H1 (cell line): ENCODE data around the gene GYS2. TPM values are rescaled to one million over a fixed set of nuclear protein-coding genes. Genes with fewer than 3 reads are reported as not detected.

Experiments used
- CTCF ChIA-PET: fragments of 300-600 bp; sonication (Branson Sonifier 250); formaldehyde crosslinking; loops from one replicate; lab custom pipeline; 2021; ENCODE audit not compliant: partially characterized antibody; lab: Charles Lee
- POLR2A ChIA-PET: fragments of 300-600 bp; sonication (Branson Sonifier 250); formaldehyde crosslinking; loops from one replicate; lab custom pipeline; 2021; ENCODE audit warnings: inconsistent platforms; ENCODE audit not compliant: partially characterized antibody; lab: Charles Lee
- DNase-seq, 2 experiments: peaks; one replicate each; pipeline versions ENCODE4 v3.0.0 to v3.0.0-alpha.2; 2010 to 2022; ENCODE audit warnings: low spot score in 2 of 2, low read depth in 1 of 2, mixed read lengths in 1 of 2
- FAIRE-seq: peaks from 2 replicates; lab custom pipeline; 2011; peaks lifted over from hg19 to GRCh38; lab: Jason Lieb, UNC
- H2AFZ ChIP-seq: 2 replicates; pipeline ENCODE4 v1.8.1; 2012; ENCODE audit warnings: low read length, inconsistent platforms
- H2AK5ac ChIP-seq: 2 replicates; pipeline ENCODE4 v1.6.1; 2013; ENCODE audit warnings: low read depth, low read length
- H2BK120ac ChIP-seq: replicated peaks from 2 replicates; pipeline ENCODE3; 2013; ENCODE audit warnings: low read depth, low read length, inconsistent platforms
- H2BK12ac ChIP-seq: 2 replicates; pipeline ENCODE4 v1.6.1; 2013; ENCODE audit warnings: low read depth, low read length
- H2BK15ac ChIP-seq: 2 replicates; pipeline ENCODE4 v1.6.1; 2013; ENCODE audit warnings: low read length
- H2BK20ac ChIP-seq: 2 replicates; pipeline ENCODE4 v1.6.1; 2013; ENCODE audit warnings: low read length
- H2BK5ac ChIP-seq: 2 replicates; pipeline ENCODE4 v1.6.1; 2013; ENCODE audit warnings: low read depth, low read length
- H3K14ac ChIP-seq: 2 replicates; pipeline ENCODE4 v1.6.1; 2013; ENCODE audit warnings: inconsistent platforms; ENCODE audit not compliant: insufficient read length
- H3K18ac ChIP-seq: 2 replicates; pipeline ENCODE4 v1.6.1; 2013; ENCODE audit warnings: low read length; ENCODE audit errors: extremely low read depth
- H3K23ac ChIP-seq: 2 replicates; pipeline ENCODE4 v1.6.1; 2013; ENCODE audit warnings: inconsistent platforms; ENCODE audit not compliant: insufficient read length
- H3K23me2 ChIP-seq: 2 replicates; pipeline ENCODE4 v1.6.1; 2013; ENCODE audit warnings: low read depth, low read length
- H3K27ac ChIP-seq: 2 replicates; pipeline ENCODE4 v1.6.1; 2011; ENCODE audit warnings: low read depth, low read length, inconsistent platforms
- H3K27me3 ChIP-seq, 4 experiments: replicated peaks in 1 of 4; 1 replicate in 1 of 4; 2 replicates in 3 of 4; pipeline versions ENCODE4 v1.6.1 to v1.8.1; 2011 to 2013; ENCODE audit warnings: low read length in 3 of 4, mild to moderate bottlenecking in 3 of 4, inconsistent platforms in 2 of 4, mixed read lengths in 2 of 4, moderate library complexity in 1 of 4; ENCODE audit not compliant: control insufficient read depth in 3 of 4, insufficient read depth in 3 of 4; ENCODE audit errors: extremely low read depth in 1 of 4
- H3K36me3 ChIP-seq, 4 experiments: 2 replicates each; pipeline versions ENCODE4 v1.6.1 to v1.8.1; 2011 to 2013; ENCODE audit warnings: mild to moderate bottlenecking in 4 of 4, low read length in 3 of 4, moderate library complexity in 2 of 4, control low read depth in 1 of 4, inconsistent platforms in 1 of 4; ENCODE audit not compliant: insufficient read depth in 4 of 4, control insufficient read depth in 2 of 4
- H3K4ac ChIP-seq: replicated peaks from 2 replicates; pipeline ENCODE3; 2013; ENCODE audit warnings: low read length, low read depth, mixed read lengths, inconsistent platforms; ENCODE audit not compliant: insufficient read length
- H3K4me1 ChIP-seq, 4 experiments: replicated peaks in 1 of 4; 1 replicate in 1 of 4; 2 replicates in 3 of 4; pipeline versions ENCODE4 v1.6.1 to v1.8.1; 2011 to 2013; ENCODE audit warnings: low read length in 3 of 4, inconsistent platforms in 2 of 4, mixed read lengths in 1 of 4; ENCODE audit not compliant: insufficient read depth in 4 of 4, control insufficient read depth in 3 of 4
- H3K4me2 ChIP-seq, 2 experiments: 2 replicates each; pipeline versions ENCODE4 v1.6.1 to v1.8.1; 2011 to 2013; ENCODE audit warnings: low read depth in 2 of 2, low read length in 2 of 2, control low read depth in 1 of 2, inconsistent platforms in 1 of 2, mild to moderate bottlenecking in 1 of 2; ENCODE audit not compliant: insufficient read depth in 1 of 2
- H3K4me3 ChIP-seq, 4 experiments: fragments of 200-600, 300-600 bp in 1 of 4; sonication (generic), shearing (Covaris generic), sonication (Bioruptor Twin) in 1 of 4; 2 replicates each; pipeline versions ENCODE4 v1.5.1 to v1.8.1; 2011 to 2016; ENCODE audit warnings: low read length in 4 of 4, low read depth in 3 of 4, control low read depth in 2 of 4, inconsistent platforms in 2 of 4, mild to moderate bottlenecking in 2 of 4, mixed read lengths in 1 of 4, moderate library complexity in 1 of 4; ENCODE audit not compliant: insufficient read depth in 2 of 4; ENCODE audit errors: extremely low read depth in 1 of 4
- H3K56ac ChIP-seq: replicated peaks from 2 replicates; pipeline ENCODE3; 2013; ENCODE audit warnings: low read depth, mild to moderate bottlenecking, mixed read lengths, low read length, inconsistent platforms; ENCODE audit not compliant: insufficient read length
- H3K79me1 ChIP-seq: 2 replicates; pipeline ENCODE4 v1.6.1; 2013; ENCODE audit warnings: low read depth, low read length, control low read depth
- H3K79me2 ChIP-seq, 2 experiments: 2 replicates each; pipeline versions ENCODE4 v1.6.1 to v1.8.1; 2012 to 2013; ENCODE audit warnings: low read length in 2 of 2, mild to moderate bottlenecking in 2 of 2, inconsistent platforms in 1 of 2; ENCODE audit not compliant: insufficient read depth in 2 of 2, control insufficient read depth in 1 of 2
- H3K9ac ChIP-seq, 4 experiments: replicated peaks in 1 of 4; 1 replicate in 1 of 4; 2 replicates in 3 of 4; pipeline versions ENCODE4 v1.6.1 to v1.8.1; 2011 to 2013; ENCODE audit warnings: low read depth in 3 of 4, low read length in 3 of 4, control low read depth in 2 of 4, mild to moderate bottlenecking in 2 of 4, moderate library complexity in 2 of 4, inconsistent platforms in 1 of 4; ENCODE audit errors: extremely low read depth in 1 of 4
- H3K9me3 ChIP-seq, 2 experiments: 2 replicates each; pipeline versions ENCODE4 v1.6.1 to v1.8.1; 2012 to 2013; ENCODE audit warnings: mild to moderate bottlenecking in 2 of 2, moderate library complexity in 2 of 2, control low read depth in 1 of 2, inconsistent platforms in 1 of 2, low read depth in 1 of 2, low read length in 1 of 2, mixed read lengths in 1 of 2; ENCODE audit not compliant: insufficient read depth in 2 of 2
- H4K20me1 ChIP-seq, 2 experiments: replicated peaks in 1 of 2; 2 replicates each; pipeline versions ENCODE3 to v1.8.1; 2011 to 2013; ENCODE audit warnings: inconsistent platforms in 2 of 2, low read length in 2 of 2, mild to moderate bottlenecking in 1 of 2; ENCODE audit not compliant: insufficient read depth in 2 of 2, control insufficient read depth in 1 of 2
- H4K5ac ChIP-seq: 2 replicates; pipeline ENCODE4 v1.6.1; 2013; ENCODE audit warnings: low read length, low read depth, mixed read lengths, inconsistent platforms; ENCODE audit not compliant: insufficient read length
- H4K8ac ChIP-seq: 2 replicates; pipeline ENCODE4 v1.8.0; 2013; ENCODE audit warnings: mild to moderate bottlenecking, moderate library complexity, low read length, inconsistent platforms; ENCODE audit not compliant: insufficient read depth; ENCODE audit errors: extremely low read depth
- H4K91ac ChIP-seq: replicated peaks from 2 replicates; pipeline ENCODE3; 2013; ENCODE audit warnings: low read length, mixed read lengths, inconsistent platforms; ENCODE audit not compliant: insufficient read length
- BACH1 ChIP-seq: IDR thresholded peaks from 2 replicates; pipeline ENCODE4 v1.6.1; 2012; ENCODE audit warnings: low read length, improper control_type of control experiment
- CHD2 ChIP-seq: IDR thresholded peaks from 2 replicates; pipeline ENCODE4 v1.6.1; 2012; ENCODE audit warnings: low read length, improper control_type of control experiment
- EGR1 ChIP-seq: IDR thresholded peaks from 2 replicates; pipeline ENCODE4 v1.6.1; 2011; ENCODE audit warnings: low read depth, low read length, borderline replicate concordance
- EP300 ChIP-seq, 2 experiments: IDR thresholded peaks; 1 replicate in 1 of 2; 2 replicates in 1 of 2; pipeline ENCODE4 v1.6.1; 2011 to 2012; ENCODE audit warnings: low read depth in 2 of 2, low read length in 2 of 2, mild to moderate bottlenecking in 2 of 2, borderline replicate concordance in 1 of 2, inconsistent platforms in 1 of 2, moderate library complexity in 1 of 2
- KDM1A ChIP-seq: fragments of 200-600, 300-600 bp; sonication (generic); IDR thresholded peaks from 2 replicates; pipeline ENCODE4 v1.7.1; 2016; ENCODE audit warnings: mild to moderate bottlenecking, low read length, borderline replicate concordance
- KDM4A ChIP-seq: IDR thresholded peaks from one replicate; pipeline ENCODE4 v1.7.1; 2012; ENCODE audit warnings: low read depth, mild to moderate bottlenecking, moderate library complexity, low read length, inconsistent platforms; ENCODE audit not compliant: severe bottlenecking
- MAFK ChIP-seq: IDR thresholded peaks from 2 replicates; pipeline ENCODE4 v1.6.1; 2012; ENCODE audit warnings: low read depth, mild to moderate bottlenecking, improper control_type of control experiment, low read length
- MAX ChIP-seq: IDR thresholded peaks from 2 replicates; pipeline ENCODE4 v1.6.1; 2012; ENCODE audit warnings: inconsistent platforms
- NRF1 ChIP-seq: IDR thresholded peaks from 2 replicates; pipeline ENCODE4 v1.6.1; 2011; ENCODE audit warnings: mild to moderate bottlenecking, low read depth, low read length, improper control_type of control experiment
- RFX5 ChIP-seq: IDR thresholded peaks from 2 replicates; pipeline ENCODE4 v1.6.1; 2011; ENCODE audit warnings: low read depth, low read length, improper control_type of control experiment, borderline replicate concordance
- SIRT6 ChIP-seq: IDR thresholded peaks from one replicate; pipeline ENCODE4 v1.7.1; 2012; ENCODE audit warnings: low read length, inconsistent platforms
- SIX5 ChIP-seq: IDR thresholded peaks from 2 replicates; pipeline ENCODE4 v1.6.1; 2011; ENCODE audit warnings: mild to moderate bottlenecking, low read depth, low read length
- SP2 ChIP-seq: IDR thresholded peaks from 2 replicates; pipeline ENCODE4 v1.6.1; 2012; ENCODE audit warnings: mild to moderate bottlenecking, low read length, inconsistent platforms
- SRF ChIP-seq: IDR thresholded peaks from 2 replicates; pipeline ENCODE4 v1.6.1; 2011; ENCODE audit warnings: mild to moderate bottlenecking, low read depth, low read length, moderate library complexity
- TEAD4 ChIP-seq: IDR thresholded peaks from 2 replicates; pipeline ENCODE4 v1.6.1; 2012; ENCODE audit warnings: low read depth, low read length, inconsistent platforms, mixed read lengths
- YY1 ChIP-seq: IDR thresholded peaks from 2 replicates; pipeline ENCODE4 v1.6.1; 2011; ENCODE audit warnings: low read depth, mild to moderate bottlenecking, low read length
- WGBS, 2 experiments: shearing (Covaris generic) in 1 of 2; methylation state at CpG; one replicate each; pipeline versions ENCODE4 v1.1.6 to v1.1.7; 2013 to 2015; ENCODE audit warnings: low lambda C conversion rate in 2 of 2, mixed read lengths in 2 of 2, inconsistent platforms in 1 of 2, low coverage in 1 of 2, missing lambda C conversion rate in 1 of 2; ENCODE audit not compliant: insufficient replicate concordance in 2 of 2, insufficient coverage in 1 of 2, insufficient read length in 1 of 2; ENCODE audit errors: extremely low coverage in 1 of 2, missing lambda C conversion rate in 1 of 2; 5-methylcytosine and 5-hydroxymethylcytosine counted together
- polyA plus RNA-seq, 7 experiments: library from polyadenylated mRNA; depleted of rRNA in 3 of 7; stranded (reverse) in 5 of 7; unstranded in 2 of 7; fragments of >200 nt in 5 of 7; fragments of 200-250 nt in 2 of 7; gene quantifications; 1 replicate in 5 of 7; 2 replicates in 1 of 7; 4 replicates in 1 of 7; pipeline versions ENCODE4 v1.2.1 to v1.2.3, GENCODE V29; 2011 to 2013; ENCODE audit warnings: missing spikeins in 2 of 7, mixed read lengths in 2 of 7
- total RNA-seq: library from RNA; stranded (reverse); fragmentation: NEBNext Ultra II Directional; extraction: Animal tissue kit (Norgen Biotek cat#: 25700); gene quantifications from 2 replicates; pipeline ENCODE4 v1.2.1, GENCODE V29; 2021

The GYS2 gene
- total and polyA plus RNA-seq, 2 of the 8 experiments (the other 6 are each of a cell fraction or from before 2014, with no cell fraction given), result not detected

- no peak overlapping the region for H2BK12ac ChIP-seq
- H3K23ac ChIP-seq, result no peak overlapping the region
- no peak overlapping the region for H2AK5ac ChIP-seq
- FAIRE-seq (no peak), DNase-seq (no peak)
- no peaks in the 10 kb centered on the region for H3K79me2 ChIP-seq
- H2BK120ac ChIP-seq, result no peak overlapping the region
- no peak overlapping the region for H4K8ac ChIP-seq
- WGBS, 2 experiments, result 69% methylated on average over 2 of the region's 2 CpGs; no CpG with 5 or more reads in 1 of the 2 experiments
- no peak overlapping the region for H3K56ac ChIP-seq
- POLR2A ChIA-PET, result interaction anchor here (1.4 to 8.8 kb wide), 4 partner anchors 12 to 32 kb away, joined by 4 to 123 read pairs (median 14); partner anchors contain the start of gene LDHB
- H3K18ac ChIP-seq, result no peak overlapping the region
- no peak overlapping the region for H4K5ac ChIP-seq
- no peaks in the 10 kb centered on the region for H3K27me3 ChIP-seq
- H3K4me2 ChIP-seq, result no peak overlapping the region
- H3K9me3 ChIP-seq, result peaks cover 0 to 5% of the 10 kb centered on the region in 2 experiments; a peak in 2 of 4 replicates
- H3K23me2 ChIP-seq, result no peaks in the 10 kb centered on the region
- no peak overlapping the region for H2BK15ac ChIP-seq
- H3K79me1 ChIP-seq, result no peaks in the 10 kb centered on the region
- H4K91ac ChIP-seq, result no peak overlapping the region
- no peak overlapping the region for H2BK20ac ChIP-seq
- H3K4me3 ChIP-seq, result no peak overlapping the region
- H2AFZ ChIP-seq, result no peak overlapping the region
- H3K27ac ChIP-seq, result no peak overlapping the region
- no peak overlapping the region for H3K9ac ChIP-seq
- H4K20me1 ChIP-seq, result peaks cover 0 to 2% of the 10 kb centered on the region in 2 experiments
- no peak overlapping the region for H3K4ac ChIP-seq
- no peak overlapping the region for H2BK5ac ChIP-seq
- no peaks in the 10 kb centered on the region for H3K4me1 ChIP-seq
- CTCF ChIA-PET, result interaction anchor here (0.9 to 1.1 kb wide), 2 partner anchors 13 to 168 kb away, joined by 3 read pairs; no protein-coding TSS in a partner anchor
- H3K14ac ChIP-seq, result no peak overlapping the region
- peaks cover 6 to 27% (median 19%) of the 10 kb centered on the region in 4 experiments; a peak in 7 of 8 replicates for H3K36me3 ChIP-seq
- no peak for TF ChIP-seq SRF
- no peak for TF ChIP-seq MAFK
- no peak for TF ChIP-seq EGR1
- no peak for TF ChIP-seq KDM1A
- no peak for TF ChIP-seq SIRT6
- no peak for TF ChIP-seq BACH1
- no peak for TF ChIP-seq SIX5
- TF ChIP-seq EP300 (IDR thresholded peaks at IDR 0.05; ENCODE audit: borderline replicate concordance in 1 of 2, low read depth in 2 of 2, low read length in 2 of 2), result no peak
- TF ChIP-seq NRF1, result no peak
- TF ChIP-seq SP2, result no peak
- TF ChIP-seq CHD2, result no peak
- no peak for TF ChIP-seq TEAD4
- TF ChIP-seq RFX5, result no peak
- TF ChIP-seq YY1, result no peak
- TF ChIP-seq MAX, result no peak
- no peak for TF ChIP-seq KDM4A
Measured at GRCh38 chr12:21631367-21631766, 26.7 kb upstream of the GYS2 start.
